GM18519 (cell line): ENCODE data around the gene ACAD11.

ENCODE experiments used
- ATAC-seq: cut with Tn5 transposase; IDR thresholded peaks from one replicate; pipeline ENCODE4 v1.9.1; 2021; ENCODE audit warnings: mild to moderate bottlenecking, moderate library complexity; ENCODE audit not compliant: unreplicated experiment, low FRiP score

The ACAD11 gene

DNA sequence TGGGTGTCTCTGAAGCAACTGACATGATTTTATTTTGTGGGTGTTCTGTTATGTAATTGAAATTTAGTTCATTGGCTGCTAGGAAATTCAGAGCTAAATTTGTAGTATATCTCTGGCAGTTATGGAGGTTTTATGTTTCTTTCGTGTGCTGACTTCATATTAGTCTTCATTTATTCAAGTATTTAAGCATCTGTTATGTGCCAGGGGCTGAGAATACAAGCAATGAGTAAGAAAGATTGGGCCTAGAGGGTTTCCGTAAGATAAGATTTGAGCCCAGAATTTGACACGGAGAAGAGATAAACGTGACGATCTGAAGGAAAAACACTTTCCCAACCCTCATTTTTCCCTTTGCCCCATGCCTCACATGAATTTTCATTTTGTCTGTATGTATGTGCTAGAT is 137.7 kb downstream of the ACAD11 start:
- ATAC-seq = no peak

DNA sequence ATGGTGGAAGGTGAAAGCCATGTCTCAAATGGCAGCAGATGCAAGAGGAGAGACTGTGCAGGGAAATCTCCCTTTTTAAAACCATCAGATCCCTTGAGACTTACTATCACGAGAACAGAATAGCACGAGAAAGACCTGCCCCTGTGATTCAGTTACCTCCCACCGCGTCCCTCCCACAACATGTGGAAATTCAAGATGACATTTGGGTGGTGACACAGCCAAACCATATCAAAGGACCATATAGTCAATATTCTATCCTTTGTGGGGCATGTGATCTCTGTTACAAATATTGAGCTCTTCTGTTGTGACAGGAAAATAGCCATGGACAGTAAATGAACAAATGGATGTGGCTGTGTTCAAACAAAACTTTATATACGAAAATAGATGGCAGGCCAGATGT is 139.7 kb downstream of the ACAD11 start:
- no peak for ATAC-seq

DNA sequence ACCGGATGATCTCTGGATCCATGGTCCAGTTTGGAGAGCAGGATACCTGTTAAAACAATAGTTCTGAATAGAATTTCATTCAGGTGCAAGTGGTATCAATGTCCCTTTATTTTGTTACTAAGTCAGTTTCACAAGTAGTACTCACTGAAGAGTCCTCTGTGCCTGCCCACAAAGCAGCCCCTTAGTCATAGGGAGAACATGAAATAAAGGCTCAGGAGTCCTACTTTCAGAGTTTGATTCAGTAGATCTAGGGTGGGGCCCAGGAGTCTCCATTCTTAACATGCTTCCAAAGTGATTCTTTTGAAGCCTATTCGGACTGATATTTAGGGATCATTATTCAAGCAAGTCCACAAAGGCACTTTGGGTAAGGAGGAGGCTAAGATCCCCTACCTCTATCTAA is 142.3 kb downstream of the ACAD11 start:
- no peak for ATAC-seq

DNA sequence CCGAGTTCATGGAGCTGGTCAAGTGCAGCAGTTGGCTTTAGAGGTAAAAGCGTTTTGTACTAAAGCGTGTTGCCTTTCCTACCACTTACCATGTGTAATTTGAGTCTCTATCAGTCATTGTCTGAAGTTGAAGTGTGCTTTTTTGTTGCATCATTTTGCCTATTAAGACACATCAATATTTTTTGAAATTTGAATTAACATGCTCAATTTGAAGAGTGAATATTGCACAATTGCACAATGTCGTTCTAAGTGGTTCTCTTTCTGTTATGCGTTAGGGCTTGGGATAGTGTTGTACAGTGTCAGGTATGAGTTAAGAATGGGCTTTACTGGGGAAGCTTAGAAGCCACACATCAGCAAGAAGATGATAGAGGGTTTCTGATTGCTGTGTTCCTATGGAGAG is 146.6 kb downstream of the ACAD11 start:
- ATAC-seq = no peak

DNA sequence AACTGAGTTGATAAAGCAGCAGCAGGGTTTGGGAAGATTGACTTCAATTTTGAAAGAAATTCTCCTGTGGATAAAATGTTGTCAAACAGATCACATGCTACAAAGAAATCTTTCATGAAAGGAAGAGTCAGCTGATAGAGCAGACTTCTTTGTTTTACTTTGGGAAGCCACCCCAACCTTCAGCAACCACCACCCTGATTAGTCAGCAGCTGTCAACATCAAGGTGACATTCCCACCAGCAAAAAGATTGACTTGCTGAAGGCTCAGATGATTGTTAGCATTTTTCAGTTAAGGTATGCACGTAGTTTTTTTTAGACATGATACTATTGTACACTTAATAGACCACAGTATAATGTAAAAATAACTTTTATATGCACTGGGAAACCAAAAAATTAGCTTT is 150.1 kb downstream of the ACAD11 start:
- no peak for ATAC-seq

GRCh38 chr3:132509096-132509495 is 150.5 kb downstream of the ACAD11 start:
- no peak for ATAC-seq
